ENCODE results near the gene CFAP251.

Gene CFAP251

DNA sequence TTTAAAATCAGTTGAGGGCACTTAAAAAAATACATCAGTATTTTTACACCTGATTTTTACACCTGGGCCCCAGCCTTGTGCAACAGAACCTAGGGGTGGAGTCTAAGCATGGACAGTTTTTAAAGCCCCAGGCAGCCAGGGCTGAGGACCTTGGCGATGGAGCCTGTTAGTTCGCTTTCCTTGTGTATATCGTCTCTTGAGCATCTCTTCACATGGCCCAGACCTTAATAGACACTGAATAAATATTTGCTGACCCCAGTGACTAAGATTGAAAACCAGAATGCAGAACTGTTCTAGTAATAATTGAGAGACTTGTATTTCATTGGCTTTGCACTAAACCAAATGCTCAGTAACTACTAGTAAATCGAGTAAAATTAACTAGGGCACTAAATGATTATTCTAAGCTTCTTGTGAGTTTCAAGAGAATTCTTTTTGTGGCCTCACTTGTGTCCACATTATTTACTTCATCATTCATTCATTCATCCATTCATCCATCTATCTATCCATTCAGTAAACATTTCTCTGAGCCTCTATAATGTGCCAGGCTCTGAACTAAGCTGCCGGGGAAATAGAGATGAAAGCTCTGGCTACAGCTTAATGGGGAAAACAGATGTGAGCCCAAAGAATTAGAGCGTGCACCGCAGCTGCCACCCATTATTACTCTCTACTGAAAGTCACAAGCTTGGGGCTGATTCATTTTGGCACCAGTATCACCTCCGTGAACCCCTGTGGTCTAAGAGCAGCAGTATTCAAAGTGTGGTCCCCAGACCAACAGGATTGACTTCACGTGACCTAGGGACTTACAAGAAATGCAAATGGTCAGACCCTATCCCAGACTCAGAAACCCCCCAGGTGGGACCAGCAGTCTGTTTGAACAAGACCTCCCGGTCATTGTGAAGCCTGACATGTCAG is 72.6 kb downstream of the CFAP251 start:
- peak; percentile 82 for DNase-seq (ENCODE audit: low spot score)
- in situ Hi-C loops (cut with MboI; ENCODE audit: low pct_unique_long_range_greater_than_20kb, low sequenced_read_pairs, unreplicated experiment), result no loop called here
- TF ChIP-seq, protein P1, sequence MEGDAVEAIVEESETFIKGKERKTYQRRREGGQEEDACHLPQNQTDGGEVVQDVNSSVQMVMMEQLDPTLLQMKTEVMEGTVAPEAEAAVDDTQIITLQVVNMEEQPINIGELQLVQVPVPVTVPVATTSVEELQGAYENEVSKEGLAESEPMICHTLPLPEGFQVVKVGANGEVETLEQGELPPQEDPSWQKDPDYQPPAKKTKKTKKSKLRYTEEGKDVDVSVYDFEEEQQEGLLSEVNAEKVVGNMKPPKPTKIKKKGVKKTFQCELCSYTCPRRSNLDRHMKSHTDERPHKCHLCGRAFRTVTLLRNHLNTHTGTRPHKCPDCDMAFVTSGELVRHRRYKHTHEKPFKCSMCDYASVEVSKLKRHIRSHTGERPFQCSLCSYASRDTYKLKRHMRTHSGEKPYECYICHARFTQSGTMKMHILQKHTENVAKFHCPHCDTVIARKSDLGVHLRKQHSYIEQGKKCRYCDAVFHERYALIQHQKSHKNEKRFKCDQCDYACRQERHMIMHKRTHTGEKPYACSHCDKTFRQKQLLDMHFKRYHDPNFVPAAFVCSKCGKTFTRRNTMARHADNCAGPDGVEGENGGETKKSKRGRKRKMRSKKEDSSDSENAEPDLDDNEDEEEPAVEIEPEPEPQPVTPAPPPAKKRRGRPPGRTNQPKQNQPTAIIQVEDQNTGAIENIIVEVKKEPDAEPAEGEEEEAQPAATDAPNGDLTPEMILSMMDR (IDR thresholded peaks at IDR 0.05; ENCODE audit: extremely low read depth, insufficient read depth, missing control alignments), result no peak

- DNase-seq (ENCODE audit: low spot score), result peak; percentile 86
- in situ Hi-C loops (cut with MboI; ENCODE audit: low pct_unique_long_range_greater_than_20kb, low sequenced_read_pairs, unreplicated experiment), result no loop called here
- TF ChIP-seq, protein P1 (IDR thresholded peaks at IDR 0.05; ENCODE audit: extremely low read depth, insufficient read depth, missing control alignments), result no peak
These were observed 73.9 kb downstream of the CFAP251 start for GRCh38 chr12:121992059-121992879.

- TF ChIP-seq, protein P1 (IDR thresholded peaks at IDR 0.05; ENCODE audit: extremely low read depth, insufficient read depth, missing control alignments), result no peak
- no peak for DNase-seq (ENCODE audit: low spot score)
- in situ Hi-C loops (cut with MboI; ENCODE audit: low pct_unique_long_range_greater_than_20kb, low sequenced_read_pairs, unreplicated experiment), result no loop called here
These were observed 77.9 kb downstream of the CFAP251 start for GRCh38 chr12:121996050-121996944.

- no peak for DNase-seq (ENCODE audit: low spot score)
- in situ Hi-C loops (cut with MboI; ENCODE audit: low pct_unique_long_range_greater_than_20kb, low sequenced_read_pairs, unreplicated experiment), result no loop called here
- TF ChIP-seq, protein P1 (IDR thresholded peaks at IDR 0.05; ENCODE audit: extremely low read depth, insufficient read depth, missing control alignments), result no peak
These were observed 78.7 kb downstream of the CFAP251 start for GRCh38 chr12:121996945-121997612.

DNA sequence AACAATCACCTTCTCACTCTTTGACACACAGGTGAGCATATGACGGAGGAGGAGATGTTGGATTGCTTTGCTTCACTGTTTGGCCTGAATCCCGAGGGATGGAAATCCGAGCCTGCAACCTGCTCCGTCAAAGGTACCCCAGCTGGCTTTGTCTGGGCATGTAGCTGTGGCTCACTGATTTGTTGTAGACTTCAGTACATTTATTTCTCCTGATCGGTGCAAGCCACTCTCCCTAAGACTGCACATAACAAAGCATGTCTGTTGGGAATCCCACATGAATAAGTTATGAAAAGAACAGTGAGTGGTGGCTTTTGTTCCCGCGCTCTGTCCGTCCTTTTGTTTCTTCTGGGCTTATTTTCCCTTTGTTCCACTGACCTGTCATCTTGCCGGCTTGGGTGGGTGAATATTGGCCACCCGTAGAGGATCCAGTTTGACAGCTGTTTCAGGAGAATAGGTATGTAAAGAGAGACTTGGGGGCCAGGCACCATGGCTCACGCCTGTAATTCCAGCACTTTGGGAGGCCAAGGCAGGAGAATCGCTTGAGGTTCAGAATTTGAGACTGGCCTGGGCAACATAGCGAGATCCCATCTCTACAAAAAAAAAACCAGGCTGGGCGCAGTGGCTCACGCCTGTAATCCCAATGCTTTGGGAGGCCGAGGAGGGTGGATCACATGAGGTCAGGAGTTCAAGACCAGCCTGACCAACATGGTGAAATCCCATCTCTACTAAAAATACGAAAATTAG is 83.2 kb downstream of the CFAP251 start:
- TF ChIP-seq, protein P1 (IDR thresholded peaks at IDR 0.05; ENCODE audit: extremely low read depth, insufficient read depth, missing control alignments), result no peak
- in situ Hi-C loops (cut with MboI; ENCODE audit: low pct_unique_long_range_greater_than_20kb, low sequenced_read_pairs, unreplicated experiment), result no loop called here
- no peak for DNase-seq (ENCODE audit: low spot score)
